GM21526 (cell line): Measurements from ENCODE around the gene MCF2L.

Experiments
- ATAC-seq: cut with Tn5 transposase; IDR thresholded peaks from one replicate; pipeline ENCODE4 v1.9.1; 2021; ENCODE audit warnings: moderate library complexity; ENCODE audit not compliant: unreplicated experiment, low FRiP score

The MCF2L gene

GRCh38 chr13:113058988-113059850 lies 90.2 kb downstream of the MCF2L start:
- ATAC-seq: no peak

GRCh38 chr13:113059891-113060290 lies 90.9 kb downstream of the MCF2L start:
- no peak for ATAC-seq

- no peak for ATAC-seq
Observed at GRCh38 chr13:113060557-113061270, 91.7 kb downstream of the MCF2L start.

- ATAC-seq: no peak
Observed at GRCh38 chr13:113061271-113061625, 92.2 kb downstream of the MCF2L start.

- no peak for ATAC-seq
Observed at GRCh38 chr13:113061796-113062425, 92.9 kb downstream of the MCF2L start.

GRCh38 chr13:113062691-113063090 lies 93.7 kb downstream of the MCF2L start:
- ATAC-seq: no peak

GRCh38 chr13:113063091-113063491 lies 94.1 kb downstream of the MCF2L start:
- ATAC-seq: no peak

GRCh38 chr13:113064000-113064533 lies 95.1 kb downstream of the MCF2L start:
- ATAC-seq: no peak

GRCh38 chr13:113064534-113065405 lies 95.8 kb downstream of the MCF2L start:
- ATAC-seq: no peak

GRCh38 chr13:113065406-113066141 lies 96.6 kb downstream of the MCF2L start:
- no peak for ATAC-seq

- ATAC-seq: no peak
Observed at GRCh38 chr13:113066142-113066455, 97.1 kb downstream of the MCF2L start.

GRCh38 chr13:113066746-113067145 lies 97.7 kb downstream of the MCF2L start:
- ATAC-seq: no peak

- ATAC-seq: no peak
Observed at GRCh38 chr13:113069861-113070805, 101.1 kb downstream of the MCF2L start.

GRCh38 chr13:113070855-113071254 lies 101.8 kb downstream of the MCF2L start:
- ATAC-seq: no peak

GRCh38 chr13:113072376-113072775 lies 103.4 kb downstream of the MCF2L start:
- ATAC-seq: no peak

GRCh38 chr13:113073942-113074341 lies 104.9 kb downstream of the MCF2L start:
- no peak for ATAC-seq

- ATAC-seq: no peak
Observed at GRCh38 chr13:113074401-113074800, 105.4 kb downstream of the MCF2L start.

- ATAC-seq: no peak
Observed at GRCh38 chr13:113074876-113075275, 105.9 kb downstream of the MCF2L start.

GRCh38 chr13:113075711-113076110 lies 106.7 kb downstream of the MCF2L start:
- no peak for ATAC-seq
